GM12892 (cell line): ENCODE data around the gene COL18A1.

ENCODE experiments used
- POLR2A ChIP-seq: IDR thresholded peaks from 2 replicates; pipeline ENCODE4 v1.6.1; 2011; ENCODE audit warnings: low read depth, low read length, control low read depth
- POLR2AphosphoS5 ChIP-seq: IDR thresholded peaks from 2 replicates; pipeline ENCODE4 v1.6.1; 2011; ENCODE audit warnings: low read depth, low read length, control low read depth

DNA sequence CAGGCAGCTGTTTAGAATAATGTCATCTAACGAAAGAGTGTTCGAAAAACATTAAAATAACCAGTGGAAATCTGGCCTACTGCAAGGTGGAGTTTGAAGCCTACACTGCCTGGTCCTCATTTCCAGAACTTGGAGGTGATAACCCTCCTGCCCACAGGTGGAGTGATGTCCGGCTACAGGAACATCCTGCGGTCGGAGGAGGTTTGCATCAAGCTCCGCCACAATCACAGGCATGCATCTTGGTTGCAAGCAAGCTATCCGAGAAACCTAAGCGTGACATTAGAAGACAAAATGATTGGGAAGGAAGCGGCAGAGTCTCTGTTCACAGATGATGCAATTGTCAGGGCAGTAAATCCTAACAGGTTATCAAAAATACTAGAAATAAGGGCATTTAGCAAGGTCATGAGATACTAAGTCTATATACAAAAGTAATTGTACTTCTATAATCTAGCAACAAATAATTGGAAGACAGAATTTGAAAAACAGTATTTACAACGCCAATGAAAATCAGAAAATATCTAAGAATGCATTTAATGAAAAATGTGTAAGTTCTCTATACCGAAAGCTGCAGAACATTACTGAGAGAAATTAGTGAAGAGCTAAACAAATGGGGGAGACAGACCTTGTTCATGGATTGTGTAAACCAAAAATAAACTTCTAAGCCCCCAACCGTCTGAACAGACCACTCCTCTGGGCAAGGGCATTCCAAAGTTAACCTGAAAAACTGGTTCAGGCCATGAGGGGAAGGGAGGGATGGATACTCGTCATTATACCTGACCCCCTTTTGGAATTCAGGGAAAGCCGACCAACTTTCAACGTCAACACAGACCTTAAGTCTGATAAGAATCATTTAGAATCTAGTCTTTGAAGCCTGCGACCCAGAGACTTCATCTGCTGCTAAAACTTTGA, 141.9 kb downstream of the COL18A1 start:
- TF ChIP-seq POLR2A, result no peak
- TF ChIP-seq POLR2AphosphoS5, result no peak
